Measurements from ENCODE around the gene RORC. TPM values are rescaled to one million over a fixed set of nuclear protein-coding genes. Genes with fewer than 3 reads are reported as not detected.

The RORC gene
- total and polyA plus RNA-seq, 4 donors: 7.6 to 24.7 (median 9.6) TPM

GRCh38 chr1:151809290-151809984 lies 22.2 kb downstream of the RORC start:
- no peaks in the 10 kb centered on the region for H3K9me3 ChIP-seq (ENCODE audit: control insufficient read depth in 4 of 4, insufficient read depth in 3 of 4, low read length in 3 of 4)
- H3K9ac ChIP-seq (ENCODE audit: insufficient read depth in 1 of 2, low read length in 2 of 2): no peak overlapping the region
- no peak overlapping the region for H3K27ac ChIP-seq (ENCODE audit: low read depth in 1 of 2, low read length in 1 of 2)
- no peak overlapping the region for H3K4me3 ChIP-seq
- no peak for ATAC-seq (ENCODE audit: insufficient read depth, low FRiP score)
- H3K4me1 ChIP-seq (ENCODE audit: control insufficient read depth in 5 of 5, insufficient read depth in 5 of 5, low read length in 5 of 5): no peaks in the 10 kb centered on the region
- peaks cover 0 to 2% (median 0%) of the 10 kb centered on the region in 3 donors for H3K27me3 ChIP-seq (ENCODE audit: control insufficient read depth in 3 of 3, insufficient read depth in 3 of 3, low read length in 2 of 3)
- TF ChIP-seq CTCF (IDR thresholded peaks at IDR 0.05; ENCODE audit: control extremely low read depth, extremely low read depth): no peak
- DNase-seq: no peak
- peaks cover 0 to 3% (median 0%) of the 10 kb centered on the region in 4 donors for H3K36me3 ChIP-seq (ENCODE audit: control insufficient read depth in 4 of 4, insufficient read depth in 4 of 4, low read length in 4 of 4)
- WGBS, 2 donors: 74 to 82% methylated on average over 8 of the region's 8 CpGs

GRCh38 chr1:151807766-151808165 lies 23.8 kb downstream of the RORC start:
- 47 to 51% methylated on average over 1 of the region's 1 CpG for WGBS, 2 donors
- no peaks in the 10 kb centered on the region for H3K4me1 ChIP-seq (ENCODE audit: control insufficient read depth in 5 of 5, insufficient read depth in 5 of 5, low read length in 5 of 5)
- H3K36me3 ChIP-seq (ENCODE audit: control insufficient read depth in 4 of 4, insufficient read depth in 4 of 4, low read length in 4 of 4): peaks cover 0 to 3% (median 0%) of the 10 kb centered on the region in 4 donors
- DNase-seq (no peak), ATAC-seq (ENCODE audit: insufficient read depth, low FRiP score) (no peak)
- no peak overlapping the region for H3K27ac ChIP-seq (ENCODE audit: low read depth in 1 of 2, low read length in 1 of 2)
- TF ChIP-seq CTCF (IDR thresholded peaks at IDR 0.05; ENCODE audit: control extremely low read depth, extremely low read depth): no peak
- no peaks in the 10 kb centered on the region for H3K9me3 ChIP-seq (ENCODE audit: control insufficient read depth in 4 of 4, insufficient read depth in 3 of 4, low read length in 3 of 4)
- H3K27me3 ChIP-seq (ENCODE audit: control insufficient read depth in 3 of 3, insufficient read depth in 3 of 3, low read length in 2 of 3): peaks cover 0 to 4% (median 0%) of the 10 kb centered on the region in 3 donors
- no peak overlapping the region for H3K9ac ChIP-seq (ENCODE audit: insufficient read depth in 1 of 2, low read length in 2 of 2)
- H3K4me3 ChIP-seq: no peak overlapping the region

GRCh38 chr1:151807131-151807530 lies 24.5 kb downstream of the RORC start:
- Histone ChIP-seq H3K9ac (ENCODE audit: insufficient read depth in 1 of 2, low read length in 2 of 2) (no peak overlapping the region), H3K27me3 (ENCODE audit: control insufficient read depth in 3 of 3, insufficient read depth in 3 of 3, low read length in 2 of 3) (peaks cover 0 to 4% (median 0%) of the 10 kb centered on the region in 3 donors), H3K36me3 (ENCODE audit: control insufficient read depth in 4 of 4, insufficient read depth in 4 of 4, low read length in 4 of 4) (peaks cover 0 to 3% (median 0%) of the 10 kb centered on the region in 4 donors), H3K4me1 (ENCODE audit: control insufficient read depth in 5 of 5, insufficient read depth in 5 of 5, low read length in 5 of 5) (no peaks in the 10 kb centered on the region), H3K4me3 (no peak overlapping the region), H3K9me3 (ENCODE audit: control insufficient read depth in 4 of 4, insufficient read depth in 3 of 4, low read length in 3 of 4) (no peaks in the 10 kb centered on the region), H3K27ac (ENCODE audit: low read depth in 1 of 2, low read length in 1 of 2) (no peak overlapping the region)
- no peak for ATAC-seq (ENCODE audit: insufficient read depth, low FRiP score)
- DNase-seq: no peak
- WGBS, 2 donors: 84 to 86% methylated on average over 5 of the region's 5 CpGs
- TF ChIP-seq CTCF (IDR thresholded peaks at IDR 0.05; ENCODE audit: control extremely low read depth, extremely low read depth): no peak

Data from lung (tissue), 12 donors.